Fibroblast of skin of scalp (primary cell): ENCODE measurements around the gene LRIG1.

Experiments used
- DNase-seq: peaks from one replicate; pipeline ENCODE4 v3.0.0-alpha.2; 2013

The LRIG1 gene

DNA sequence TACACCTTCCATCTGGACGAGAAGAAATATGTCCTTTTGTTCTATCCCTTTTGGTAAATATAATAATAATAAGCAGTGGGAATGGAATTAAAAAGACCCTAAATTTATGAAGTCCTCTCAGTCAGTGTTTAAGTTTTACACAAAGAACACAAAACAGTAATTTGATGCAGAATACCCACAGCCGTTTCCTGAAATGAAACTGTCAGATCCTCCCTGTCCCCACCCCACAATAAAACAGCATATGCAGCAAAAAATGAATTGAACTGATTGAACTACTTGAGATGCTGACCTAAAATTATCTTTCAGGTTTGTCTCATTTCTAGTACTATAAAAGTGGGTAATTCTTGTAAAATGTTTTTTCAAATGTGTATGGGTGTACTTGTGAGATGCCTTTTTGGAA is 2.2 kb upstream of the LRIG1 start:
- no peak for DNase-seq

DNA sequence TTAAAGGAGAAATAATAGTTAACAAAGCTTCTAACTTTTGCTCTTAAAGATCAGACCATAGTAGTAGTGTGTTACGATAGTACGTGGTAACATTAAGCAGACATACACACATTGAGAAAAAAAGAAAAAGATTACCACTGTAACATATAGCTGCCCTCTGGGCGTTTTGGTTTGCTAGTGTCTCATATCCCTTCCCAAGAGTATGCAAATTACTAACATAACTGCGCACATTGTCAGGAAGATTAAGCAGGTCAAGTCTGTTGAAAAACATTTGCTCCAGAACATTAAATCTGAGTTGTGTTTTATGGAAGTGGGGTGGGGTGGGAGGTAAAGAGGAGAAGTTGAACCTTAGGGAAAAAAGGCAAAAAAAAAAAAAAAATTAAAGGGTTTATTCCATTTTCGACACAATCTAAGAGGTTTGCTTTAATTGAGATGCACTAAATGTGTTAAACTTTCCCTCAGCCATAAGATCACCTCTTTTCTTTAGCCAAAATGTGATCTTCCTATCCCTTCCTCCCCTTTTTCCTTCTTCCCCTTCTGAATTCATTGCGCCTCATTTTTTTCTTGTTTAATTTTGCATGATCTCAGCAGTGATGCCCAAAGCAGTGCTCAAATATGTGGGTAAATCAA is 1.5 kb upstream of the LRIG1 start:
- DNase-seq, result no peak

- no peak for DNase-seq
Measured at GRCh38 chr3:66501483-66502244, 842 bp upstream of the LRIG1 start.

DNA sequence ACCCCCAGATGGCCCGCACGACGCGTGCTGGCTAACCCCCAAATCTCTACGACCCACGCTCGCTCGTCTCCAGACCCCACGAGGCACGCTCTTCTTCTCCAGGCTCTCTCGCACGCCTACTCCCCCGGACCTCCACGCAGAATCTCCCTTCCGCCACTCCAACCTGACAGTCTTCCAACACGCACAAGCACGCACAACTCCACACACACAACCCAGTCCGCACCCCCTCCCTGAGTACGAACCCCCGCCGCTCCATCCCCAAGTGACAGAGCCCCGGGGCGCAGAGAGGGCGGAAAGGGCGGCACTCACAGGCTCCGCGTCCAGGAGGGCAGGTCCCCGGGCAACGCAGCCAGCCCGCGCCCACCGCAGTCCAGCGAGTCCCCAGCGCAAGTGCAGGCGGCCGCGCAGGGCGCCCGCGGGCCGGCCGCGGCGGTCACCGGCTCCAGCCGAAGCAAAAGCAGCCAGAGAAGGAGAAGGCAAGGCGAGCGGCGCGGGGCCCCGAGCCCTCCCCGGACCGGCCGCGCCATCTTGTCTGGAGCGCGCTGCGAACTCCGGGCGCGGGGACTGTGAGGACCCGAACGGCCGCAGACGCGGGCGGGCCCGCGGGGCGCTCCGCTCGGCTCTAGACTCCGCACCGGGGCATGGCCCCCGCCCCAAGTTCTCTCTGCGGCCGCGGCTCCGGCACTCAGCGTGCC is 794 bp downstream of the LRIG1 start:
- DNase-seq, result peak; percentile 14

DNA sequence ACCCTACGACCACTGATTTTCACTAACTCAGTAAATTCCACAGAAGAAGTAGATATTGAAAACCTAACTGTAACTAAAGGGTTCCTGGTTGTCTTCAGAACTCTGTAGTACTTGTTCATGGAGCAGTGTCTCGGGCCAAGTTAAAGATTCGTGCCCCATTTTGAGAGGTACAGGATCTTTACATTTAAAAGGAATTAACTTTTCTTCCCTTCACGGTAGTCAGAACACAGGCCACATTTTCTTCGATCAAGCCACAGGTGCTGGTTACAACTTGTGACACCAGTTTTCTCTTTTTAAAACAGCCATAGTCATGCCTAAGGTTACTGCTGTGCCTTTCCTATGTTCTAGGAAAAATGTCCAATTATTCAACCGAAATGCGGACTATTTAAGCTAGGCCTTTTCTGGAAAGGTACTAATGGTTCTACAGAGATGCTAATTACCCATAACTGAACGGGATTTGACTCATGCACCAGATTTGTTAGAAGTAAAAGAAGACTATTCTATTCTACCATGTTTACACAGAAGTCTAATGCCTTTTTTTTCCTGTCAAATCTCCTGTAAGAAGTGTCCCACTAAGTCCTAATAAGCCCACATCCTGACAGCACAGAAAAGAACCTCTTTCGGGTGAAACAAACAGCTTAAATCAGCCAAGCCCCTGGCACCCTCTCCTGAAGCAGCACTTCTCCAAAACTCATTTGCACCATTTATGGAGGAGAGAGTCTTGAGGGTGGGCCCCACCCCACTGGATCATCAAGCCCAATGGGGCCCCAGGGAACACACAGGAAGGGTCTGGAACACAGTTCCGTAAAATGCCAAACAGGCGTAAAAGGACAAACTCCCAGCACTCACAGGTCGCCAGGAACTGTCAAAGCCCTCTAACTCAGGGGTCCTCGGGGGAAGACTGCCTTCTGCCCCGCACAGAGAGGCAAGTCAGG is 1.9 kb downstream of the LRIG1 start:
- no peak for DNase-seq

GRCh38 chr3:66497985-66498671 is 2.7 kb downstream of the LRIG1 start:
- no peak for DNase-seq

GRCh38 chr3:66497288-66497984 is 3.4 kb downstream of the LRIG1 start:
- DNase-seq, result no peak

DNA sequence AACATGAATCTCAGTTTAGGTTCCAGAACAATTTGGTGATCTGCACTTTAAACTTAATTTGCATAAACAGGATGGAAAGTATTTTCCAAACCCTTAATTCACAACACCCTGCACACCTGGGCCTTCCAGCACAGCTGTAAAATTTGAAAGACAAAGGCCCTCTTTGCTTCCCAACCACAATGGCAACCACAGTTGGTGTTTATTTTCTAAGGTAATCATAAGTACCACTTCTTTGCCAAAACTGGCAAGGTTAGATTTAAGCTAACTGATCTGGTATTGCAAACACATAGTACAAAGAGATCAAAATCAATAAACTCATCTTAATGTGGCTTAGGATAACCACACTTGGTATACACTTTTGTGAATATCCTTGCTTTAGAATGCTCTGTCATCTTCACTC is 4.1 kb downstream of the LRIG1 start:
- no peak for DNase-seq

GRCh38 chr3:66496301-66496700 is 4.5 kb downstream of the LRIG1 start:
- DNase-seq, result no peak

- no peak for DNase-seq
Measured at GRCh38 chr3:66495668-66496045, 5.2 kb downstream of the LRIG1 start.

- no peak for DNase-seq
Measured at GRCh38 chr3:66494959-66495667, 5.7 kb downstream of the LRIG1 start.

GRCh38 chr3:66493458-66494099 is 7.2 kb downstream of the LRIG1 start:
- DNase-seq, result no peak

GRCh38 chr3:66492672-66493071 is 8.2 kb downstream of the LRIG1 start:
- no peak for DNase-seq

DNA sequence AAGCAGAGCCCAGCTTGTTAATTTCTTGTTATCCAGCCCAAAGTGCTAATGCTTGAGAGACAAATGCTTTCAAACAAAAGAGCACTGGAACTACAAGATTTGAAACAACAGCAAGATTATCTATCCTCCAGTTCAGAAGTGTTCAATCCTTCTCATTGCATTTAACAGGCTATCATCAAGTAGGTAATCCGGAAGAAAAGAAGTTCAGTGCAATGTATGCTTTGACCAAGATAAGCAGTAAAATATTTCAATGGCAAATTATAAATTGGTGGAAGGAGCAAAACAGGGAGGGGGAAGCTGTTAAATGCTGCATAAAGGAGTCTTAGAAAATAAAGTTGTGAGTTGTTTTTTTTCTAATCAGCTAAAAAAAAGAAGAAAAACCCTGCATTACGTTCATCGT is 8.8 kb downstream of the LRIG1 start:
- DNase-seq, result no peak

- DNase-seq, result no peak
Measured at GRCh38 chr3:66490984-66491383, 9.8 kb downstream of the LRIG1 start.

DNA sequence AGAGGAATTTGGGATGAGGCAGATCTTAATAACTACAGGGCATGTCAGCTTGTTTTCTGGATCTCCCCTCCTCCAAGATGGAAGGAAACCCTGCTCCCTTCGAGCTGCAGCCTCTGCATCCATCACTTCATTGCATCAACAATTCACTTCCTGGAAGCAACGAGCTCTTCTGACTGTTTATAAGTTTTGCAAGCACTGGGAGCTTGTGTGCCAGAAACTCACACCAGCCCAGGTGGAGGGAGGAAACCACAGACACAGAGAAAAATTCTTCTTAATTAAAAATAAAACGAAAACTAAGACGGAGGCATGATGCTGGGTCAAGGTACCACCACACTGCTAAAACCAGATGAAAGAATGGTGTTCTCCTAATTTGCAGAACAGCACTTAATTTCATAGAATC is 10.6 kb downstream of the LRIG1 start:
- no peak for DNase-seq

- DNase-seq, result no peak
Measured at GRCh38 chr3:66489581-66489980, 11.2 kb downstream of the LRIG1 start.

DNA sequence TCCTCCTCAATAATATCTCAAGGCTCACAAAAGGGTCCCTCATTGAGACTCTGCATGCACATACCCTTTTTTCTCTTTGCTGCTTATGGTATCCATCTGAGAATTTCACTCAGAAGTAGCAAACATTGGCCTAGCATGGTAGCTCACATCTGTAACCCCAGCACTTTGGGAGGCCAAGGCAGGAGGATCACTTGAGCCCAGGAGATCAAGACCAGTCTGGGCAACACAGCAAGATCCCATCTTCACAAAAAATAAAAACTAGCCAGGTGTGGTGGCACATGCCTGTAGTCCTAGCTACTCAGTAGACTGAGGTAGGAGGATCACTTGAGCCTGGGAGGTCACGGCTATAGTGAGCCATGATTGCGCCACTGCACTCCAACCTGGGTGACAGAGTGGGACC is 11.7 kb downstream of the LRIG1 start:
- no peak for DNase-seq

DNA sequence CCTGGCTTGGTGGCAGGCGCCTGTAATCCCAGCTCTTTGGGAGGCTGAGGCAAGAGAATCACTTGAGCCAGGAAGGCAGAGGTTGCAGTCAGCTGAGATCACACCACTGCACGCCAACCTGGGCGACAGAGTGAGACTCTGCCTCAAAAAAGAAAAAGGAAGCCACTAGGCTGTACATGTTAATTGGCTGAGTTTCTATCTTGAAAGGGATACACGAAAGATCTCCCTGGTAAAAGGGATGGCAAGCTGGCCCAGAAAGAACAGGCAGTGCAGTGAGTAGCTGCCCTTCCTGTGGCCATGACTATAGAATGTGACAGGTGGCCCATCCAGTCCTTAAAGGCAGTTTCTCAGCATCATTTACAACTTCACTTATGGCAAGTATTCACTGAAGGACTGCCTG is 12.3 kb downstream of the LRIG1 start:
- no peak for DNase-seq

DNA sequence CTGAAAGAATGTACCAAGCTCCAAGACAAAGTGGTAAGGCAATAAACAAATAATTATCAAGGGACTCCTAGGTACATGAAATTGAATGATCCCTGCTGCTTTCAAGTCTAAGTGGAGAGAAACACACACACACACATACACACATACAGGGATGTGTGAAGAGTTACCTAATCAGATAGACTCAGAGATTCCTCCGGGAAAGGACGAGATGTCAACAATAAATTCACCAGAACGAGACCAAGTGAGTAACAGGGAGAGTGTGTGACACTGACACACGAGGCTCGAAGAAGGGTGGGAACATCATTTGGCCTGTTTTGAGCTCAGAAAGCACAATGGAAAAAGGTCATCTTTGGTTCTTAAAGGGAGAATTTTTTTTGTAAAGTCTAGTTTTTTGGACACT is 13.4 kb downstream of the LRIG1 start:
- DNase-seq, result peak; percentile 54
